IPS-18c (cell line): ENCODE results near the gene PARP15.
"Not testable (repeated sequence)": the region's sequence is repeated elsewhere in the genome, so short reads cannot be mapped to it uniquely, and the experiment has no call there.

ENCODE experiments used
- H3K4me3 ChIP-seq: 2 replicates; pipeline ENCODE4 v1.7.0; 2013; ENCODE audit warnings: low read depth, mild to moderate bottlenecking, low read length, moderate library complexity; ENCODE audit not compliant: insufficient read depth
- H3K9me3 ChIP-seq: one replicate; pipeline ENCODE4 v1.6.1; 2013; ENCODE audit warnings: mild to moderate bottlenecking, low read length, moderate library complexity; ENCODE audit not compliant: control insufficient read depth, insufficient read depth

PARP15 gene

GRCh38 chr3:122677216-122677615 is 99.8 kb downstream of the PARP15 start:
- no peak overlapping the region for H3K4me3 ChIP-seq
- peaks cover 5% of the 10 kb centered on the region for H3K9me3 ChIP-seq

- no peak overlapping the region for H3K4me3 ChIP-seq
- H3K9me3 ChIP-seq = peaks cover 6% of the 10 kb centered on the region
These were observed 101.1 kb downstream of the PARP15 start for GRCh38 chr3:122678506-122678905.

GRCh38 chr3:122679085-122679881 is 101.8 kb downstream of the PARP15 start:
- Histone ChIP-seq H3K4me3 (0 out of 2 replicates have a peak overlapping the region, but pooled peaks have one; percentile 9), H3K9me3 (peaks cover 6% of the 10 kb centered on the region)

GRCh38 chr3:122679882-122680474 is 102.5 kb downstream of the PARP15 start:
- Histone ChIP-seq H3K9me3 (peaks cover 6% of the 10 kb centered on the region), H3K4me3 (peak overlapping the region; percentile 78)

GRCh38 chr3:122680475-122681283 is 103.2 kb downstream of the PARP15 start, which contains the start of gene PARP14:
Gene PARP14 (plus strand): TSS chr3:122680839. CDS start chr3:122680884, 45 bp downstream.
- Histone ChIP-seq H3K4me3 (peak within 1 kb of the TSS; percentile 78), H3K9me3 (peaks cover 6% of the 10 kb centered on the region)

GRCh38 chr3:122681284-122681973 is 104.0 kb downstream of the PARP15 start:
- Histone ChIP-seq H3K4me3 (peak overlapping the region; percentile 49), H3K9me3 (peaks cover 6% of the 10 kb centered on the region)

GRCh38 chr3:122681974-122682409 is 104.5 kb downstream of the PARP15 start:
- Histone ChIP-seq H3K4me3 (peak overlapping the region; percentile 49; the same call in 1 of the 2 replicates), H3K9me3 (peaks cover 6% of the 10 kb centered on the region)

GRCh38 chr3:122682778-122683411 is 105.4 kb downstream of the PARP15 start:
- not testable (repeated sequence) for H3K4me3 ChIP-seq, H3K9me3 ChIP-seq

GRCh38 chr3:122687298-122687697 is 109.8 kb downstream of the PARP15 start:
- Histone ChIP-seq H3K9me3 (no peaks in the 10 kb centered on the region), H3K4me3 (no peak overlapping the region)
